Thyroid gland (tissue), 4 donors: Measurements from ENCODE around the gene RTTN. TPM values are rescaled to one million over a fixed set of nuclear protein-coding genes. Genes with fewer than 3 reads are reported as not detected.

Experiments
- DNase-seq, 2 donors: peaks; one replicate each; pipeline ENCODE4 v3.0.0-alpha.2; 2019
- H3K27ac ChIP-seq, 3 donors: fragments of 200-600 bp; sonication (generic); 1 replicate in 2 of 3; 2 replicates in 1 of 3; pipeline ENCODE4 v1.5.1; 2016 to 2019; ENCODE audit warnings: mild to moderate bottlenecking in 1 of 3, moderate library complexity in 1 of 3
- H3K27me3 ChIP-seq: fragments of 200-600 bp; sonication (generic); one replicate; pipeline ENCODE4 v1.5.1; 2019
- H3K36me3 ChIP-seq, 2 donors: fragments of 200-600 bp; sonication (generic); one replicate each; pipeline ENCODE4 v1.5.1; 2016 to 2019
- H3K4me1 ChIP-seq, 2 donors: fragments of 200-600 bp; sonication (generic); one replicate each; pipeline ENCODE4 v1.5.1; 2017 to 2019
- H3K4me3 ChIP-seq, 3 donors: fragments of 200-600 bp; sonication (generic); replicated peaks in 1 of 3; 1 replicate in 2 of 3; 2 replicates in 1 of 3; pipeline ENCODE4 v1.5.1; 2016; ENCODE audit warnings: mild to moderate bottlenecking in 1 of 3
- H3K9me3 ChIP-seq: fragments of 200-600 bp; sonication (generic); one replicate; pipeline ENCODE4 v1.5.1; 2017
- POLR2A ChIP-seq, 2 donors: fragments of 450-650 bp; IDR thresholded peaks; one replicate each; pipeline ENCODE4 v1.6.1; 2017; ENCODE audit warnings: antibody characterized with exemption in 2 of 2, mild to moderate bottlenecking in 2 of 2, moderate library complexity in 1 of 2
- WGBS, 2 donors: methylation state at CpG; one replicate each; pipeline ENCODE4 v1.1.5; 2017; 5-methylcytosine and 5-hydroxymethylcytosine counted together
- intact Hi-C: fragments of 100-400 bp; cut with DNase I; formaldehyde crosslinking; loops from one replicate; pipeline ENCODE4 v1.15.1; 2023
- total RNA-seq, 4 donors: library from RNA; depleted of rRNA; stranded (reverse); fragments of >200 nt; gene quantifications; one replicate each; pipeline ENCODE4 v1.2.3, GENCODE V29; 2016
- TF ChIP-seq, protein P1 (sequence below), 6 experiments: fragments of 200-600 bp in 3 of 6; fragments of 450-650 bp in 3 of 6; sonication (generic) in 3 of 6; IDR thresholded peaks; one replicate each; pipeline ENCODE4 v1.5.1; 2016 to 2019; ENCODE audit warnings: antibody characterized with exemption in 6 of 6, mild to moderate bottlenecking in 2 of 6, inconsistent platforms in 1 of 6, moderate library complexity in 1 of 6

The RTTN gene
- total RNA-seq, 4 donors from 2014 or later, result 12.6 to 34.6 (median 19.3) TPM

DNA sequence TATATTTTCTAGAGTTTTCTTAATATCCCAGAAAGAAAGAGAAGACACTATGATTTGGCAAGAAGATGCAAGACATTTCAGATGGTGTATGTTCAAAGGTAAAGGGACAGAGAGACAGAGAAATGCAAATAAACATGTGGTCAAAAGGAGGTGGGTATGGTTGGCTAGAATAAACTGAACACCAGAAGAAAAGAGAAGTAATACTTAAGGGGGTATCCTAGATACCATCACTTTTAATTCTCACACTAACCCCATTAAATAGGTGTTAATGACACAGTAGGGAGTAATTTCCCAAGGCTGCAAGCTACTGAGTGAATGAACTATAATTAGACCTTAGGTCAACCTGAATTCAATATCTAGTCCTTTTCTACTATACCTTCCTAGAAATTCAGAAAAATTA, 146.6 kb downstream of the RTTN start:
- no peak for DNase-seq
- Histone ChIP-seq H3K27ac (no peak overlapping the region), H3K4me3 (no peak overlapping the region), H3K9me3 (no peaks in the 10 kb centered on the region), H3K27me3 (no peaks in the 10 kb centered on the region), H3K4me1 (no peaks in the 10 kb centered on the region), H3K36me3 (no peaks in the 10 kb centered on the region)
- intact Hi-C loops, result no loop called here
- TF ChIP-seq, protein P1, sequence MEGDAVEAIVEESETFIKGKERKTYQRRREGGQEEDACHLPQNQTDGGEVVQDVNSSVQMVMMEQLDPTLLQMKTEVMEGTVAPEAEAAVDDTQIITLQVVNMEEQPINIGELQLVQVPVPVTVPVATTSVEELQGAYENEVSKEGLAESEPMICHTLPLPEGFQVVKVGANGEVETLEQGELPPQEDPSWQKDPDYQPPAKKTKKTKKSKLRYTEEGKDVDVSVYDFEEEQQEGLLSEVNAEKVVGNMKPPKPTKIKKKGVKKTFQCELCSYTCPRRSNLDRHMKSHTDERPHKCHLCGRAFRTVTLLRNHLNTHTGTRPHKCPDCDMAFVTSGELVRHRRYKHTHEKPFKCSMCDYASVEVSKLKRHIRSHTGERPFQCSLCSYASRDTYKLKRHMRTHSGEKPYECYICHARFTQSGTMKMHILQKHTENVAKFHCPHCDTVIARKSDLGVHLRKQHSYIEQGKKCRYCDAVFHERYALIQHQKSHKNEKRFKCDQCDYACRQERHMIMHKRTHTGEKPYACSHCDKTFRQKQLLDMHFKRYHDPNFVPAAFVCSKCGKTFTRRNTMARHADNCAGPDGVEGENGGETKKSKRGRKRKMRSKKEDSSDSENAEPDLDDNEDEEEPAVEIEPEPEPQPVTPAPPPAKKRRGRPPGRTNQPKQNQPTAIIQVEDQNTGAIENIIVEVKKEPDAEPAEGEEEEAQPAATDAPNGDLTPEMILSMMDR (IDR thresholded peaks at IDR 0.05), result no peak
- TF ChIP-seq POLR2A (IDR thresholded peaks at IDR 0.05), result no peak

- H3K4me1 ChIP-seq, result peaks cover 7 to 9% of the 10 kb centered on the region in 2 donors
- H3K9me3 ChIP-seq, result no peaks in the 10 kb centered on the region
- TF ChIP-seq, protein P1 (IDR thresholded peaks at IDR 0.05), result no peak
- no peak for TF ChIP-seq POLR2A (IDR thresholded peaks at IDR 0.05)
- intact Hi-C loops, result no loop called here
- no peak overlapping the region for H3K4me3 ChIP-seq
- H3K36me3 ChIP-seq, result no peaks in the 10 kb centered on the region
- 93% methylated on average over 4 of the region's 4 CpGs for WGBS, 2 donors
- DNase-seq, result no peak
- no peaks in the 10 kb centered on the region for H3K27me3 ChIP-seq
- H3K27ac ChIP-seq, result no peak overlapping the region
Measured at GRCh38 chr18:70047931-70048603, 157.4 kb downstream of the RTTN start.

DNA sequence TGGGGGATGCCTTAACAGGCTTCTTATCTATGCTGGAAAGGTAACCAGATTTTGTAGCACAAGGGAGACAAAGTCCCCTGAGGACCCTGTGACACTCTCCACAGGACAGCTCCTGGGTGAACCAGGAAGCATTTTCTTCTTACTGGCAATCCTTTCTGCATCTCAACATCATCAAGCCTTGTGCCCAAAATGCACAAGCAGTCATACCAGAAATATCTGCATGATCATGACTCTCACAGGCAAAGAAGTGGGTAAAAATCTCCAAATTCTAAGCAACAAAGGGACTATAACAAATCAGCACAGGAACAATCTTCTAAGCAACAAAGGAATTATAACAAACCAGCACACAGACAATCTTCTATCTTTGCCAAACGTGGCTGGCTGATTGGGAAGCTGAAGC, 158.7 kb downstream of the RTTN start:
- Histone ChIP-seq H3K27me3 (no peaks in the 10 kb centered on the region), H3K9me3 (no peaks in the 10 kb centered on the region), H3K4me1 (peaks cover 7 to 9% of the 10 kb centered on the region in 2 donors), H3K27ac (no peak overlapping the region), H3K36me3 (no peaks in the 10 kb centered on the region), H3K4me3 (no peak overlapping the region)
- 71 to 83% methylated on average over 1 of the region's 1 CpG for WGBS, 2 donors
- TF ChIP-seq, protein P1 (IDR thresholded peaks at IDR 0.05), result no peak
- TF ChIP-seq POLR2A (IDR thresholded peaks at IDR 0.05), result no peak
- intact Hi-C loops, result no loop called here
- no peak for DNase-seq

GRCh38 chr18:70046207-70046606, 159.3 kb downstream of the RTTN start:
- intact Hi-C loops, result no loop called here
- Histone ChIP-seq H3K9me3 (no peaks in the 10 kb centered on the region), H3K4me3 (no peak overlapping the region), H3K36me3 (no peaks in the 10 kb centered on the region), H3K27me3 (no peaks in the 10 kb centered on the region), H3K4me1 (peaks cover 7 to 9% of the 10 kb centered on the region in 2 donors), H3K27ac (peak overlapping the region in 1 of 3 donors; percentile 9)
- TF ChIP-seq, protein P1 (IDR thresholded peaks at IDR 0.05), result no peak
- TF ChIP-seq POLR2A (IDR thresholded peaks at IDR 0.05), result no peak
- DNase-seq, result peak; percentile 17 to 32
- WGBS, 2 donors, result 24 to 46% methylated on average over 2 of the region's 2 CpGs

DNA sequence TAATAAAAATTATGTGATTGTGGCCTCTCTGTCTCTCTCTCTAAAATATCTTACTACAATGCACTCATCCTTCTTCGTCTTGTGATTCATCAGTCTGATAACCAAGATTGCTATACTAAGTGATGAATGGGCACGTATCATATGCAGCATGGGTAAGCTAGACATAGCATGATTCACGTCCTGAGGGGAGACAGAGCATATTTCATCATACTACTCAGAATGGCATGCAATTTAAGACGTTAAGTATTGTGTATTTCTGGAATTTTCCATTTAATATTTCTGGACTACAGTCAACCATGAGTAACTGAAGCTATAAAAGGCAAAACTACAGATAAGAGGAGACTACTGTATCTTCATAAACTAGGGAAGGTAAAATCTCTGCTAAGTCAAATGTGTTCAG, 160.9 kb downstream of the RTTN start:
- 64 to 70% methylated on average over 4 of the region's 4 CpGs for WGBS, 2 donors
- H3K4me3 ChIP-seq, result no peak overlapping the region
- H3K4me1 ChIP-seq, result peaks cover 7 to 9% of the 10 kb centered on the region in 2 donors
- no peaks in the 10 kb centered on the region for H3K9me3 ChIP-seq
- DNase-seq, result no peak
- H3K27me3 ChIP-seq, result no peaks in the 10 kb centered on the region
- H3K27ac ChIP-seq, result no peak overlapping the region
- H3K36me3 ChIP-seq, result no peaks in the 10 kb centered on the region
- intact Hi-C loops, result no loop called here
- no peak for TF ChIP-seq POLR2A (IDR thresholded peaks at IDR 0.05)
- TF ChIP-seq, protein P1 (IDR thresholded peaks at IDR 0.05), result no peak
